SK-N-SH treated with all-trans-retinoic acid at 6 μM for 48 hours (cell line): ENCODE results near the gene MLXIP.

Experiments used
- CSDC2 ChIP-seq: fragments of 250-450 bp; sonication (Bioruptor Pico); IDR thresholded peaks from 2 replicates; pipeline ENCODE4 v1.5.0; 2020; ENCODE audit warnings: mild to moderate bottlenecking, moderate library complexity
- ESRRG ChIP-seq: fragments of 250-450 bp; sonication (Bioruptor Pico); IDR thresholded peaks from 2 replicates; pipeline ENCODE4 v1.6.1; 2021; ENCODE audit warnings: mild to moderate bottlenecking
- GLIS3 ChIP-seq: fragments of 250-450 bp; sonication (Bioruptor Pico); IDR thresholded peaks from 2 replicates; pipeline ENCODE4 v1.5.0; 2020; ENCODE audit warnings: mild to moderate bottlenecking, moderate library complexity
- RARB ChIP-seq: fragments of 250-450 bp; sonication (Bioruptor Pico); IDR thresholded peaks from 2 replicates; pipeline ENCODE4 v1.8.0; 2021; ENCODE audit warnings: mild to moderate bottlenecking, moderate library complexity
- SNAI2 ChIP-seq: fragments of 250-450 bp; sonication (Bioruptor Pico); IDR thresholded peaks from 2 replicates; pipeline ENCODE4 v1.5.0; 2020; ENCODE audit warnings: mild to moderate bottlenecking, moderate library complexity
- TCF4 ChIP-seq: fragments of 250-450 bp; sonication (Bioruptor Pico); IDR thresholded peaks from 2 replicates; pipeline ENCODE4 v1.8.0; 2021; ENCODE audit warnings: mild to moderate bottlenecking, moderate library complexity, borderline replicate concordance
- ZFP3 ChIP-seq: fragments of 250-450 bp; sonication (Bioruptor Pico); IDR thresholded peaks from 2 replicates; pipeline ENCODE4 v1.5.0; 2020; ENCODE audit warnings: mild to moderate bottlenecking, moderate library complexity
- ZNF565 ChIP-seq: fragments of 450-650 bp; formaldehyde crosslinking; conservative IDR thresholded peaks from 2 replicates; pipeline ENCODE4 v1.5.0; 2020; ENCODE audit warnings: low read depth, mild to moderate bottlenecking, moderate library complexity
- TF ChIP-seq, protein P1 (sequence below): fragments of 250-450 bp; sonication (Bioruptor Pico); IDR thresholded peaks from 2 replicates; pipeline ENCODE4 v1.8.0; 2020; ENCODE audit warnings: mild to moderate bottlenecking, moderate library complexity, borderline replicate concordance

DNA sequence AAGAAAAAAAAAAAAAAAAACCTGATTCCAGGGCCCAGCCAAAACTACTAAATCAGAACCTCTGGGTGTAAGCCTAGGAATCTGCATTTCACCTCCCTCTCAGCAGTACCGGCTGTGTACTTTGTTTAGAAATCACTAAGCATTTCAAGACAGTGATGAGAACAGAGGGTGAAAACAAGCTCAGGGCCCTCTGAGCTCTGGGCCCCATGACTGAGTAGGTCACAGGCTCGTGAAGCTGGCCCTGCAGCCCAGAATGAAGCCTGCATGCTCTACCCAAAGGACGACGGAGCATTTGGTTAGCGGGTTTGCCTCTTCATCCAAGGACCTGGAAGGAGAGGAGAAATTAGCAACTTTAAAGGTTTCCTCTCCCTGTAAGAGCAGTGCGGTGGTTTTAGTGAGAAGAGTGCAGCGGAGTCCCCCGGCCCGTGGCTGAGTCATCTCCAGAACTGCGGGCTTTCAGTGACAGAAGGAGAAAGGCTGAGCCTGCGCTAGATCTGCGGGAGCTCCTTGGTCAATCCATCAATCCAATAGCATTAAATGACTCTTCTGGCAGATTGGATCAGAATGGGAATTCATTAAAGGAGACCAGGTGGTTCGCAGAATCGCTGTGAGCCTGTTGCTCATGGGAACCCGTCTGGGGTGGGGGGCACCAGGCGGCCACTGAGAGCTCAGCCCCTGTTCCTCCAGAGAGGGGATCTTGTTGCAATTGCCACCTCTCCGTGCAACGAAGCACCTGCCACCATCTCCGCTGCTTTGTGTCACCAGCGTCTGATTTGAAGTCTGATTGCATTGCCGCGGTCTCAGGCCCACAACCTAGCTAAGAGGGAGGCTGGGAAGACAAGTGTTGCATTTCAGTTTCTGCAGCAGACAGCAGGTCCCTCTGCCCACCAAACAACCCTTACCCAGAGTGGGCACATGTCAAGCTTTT, 88.1 kb downstream of the MLXIP start:
- TF ChIP-seq, protein P1, sequence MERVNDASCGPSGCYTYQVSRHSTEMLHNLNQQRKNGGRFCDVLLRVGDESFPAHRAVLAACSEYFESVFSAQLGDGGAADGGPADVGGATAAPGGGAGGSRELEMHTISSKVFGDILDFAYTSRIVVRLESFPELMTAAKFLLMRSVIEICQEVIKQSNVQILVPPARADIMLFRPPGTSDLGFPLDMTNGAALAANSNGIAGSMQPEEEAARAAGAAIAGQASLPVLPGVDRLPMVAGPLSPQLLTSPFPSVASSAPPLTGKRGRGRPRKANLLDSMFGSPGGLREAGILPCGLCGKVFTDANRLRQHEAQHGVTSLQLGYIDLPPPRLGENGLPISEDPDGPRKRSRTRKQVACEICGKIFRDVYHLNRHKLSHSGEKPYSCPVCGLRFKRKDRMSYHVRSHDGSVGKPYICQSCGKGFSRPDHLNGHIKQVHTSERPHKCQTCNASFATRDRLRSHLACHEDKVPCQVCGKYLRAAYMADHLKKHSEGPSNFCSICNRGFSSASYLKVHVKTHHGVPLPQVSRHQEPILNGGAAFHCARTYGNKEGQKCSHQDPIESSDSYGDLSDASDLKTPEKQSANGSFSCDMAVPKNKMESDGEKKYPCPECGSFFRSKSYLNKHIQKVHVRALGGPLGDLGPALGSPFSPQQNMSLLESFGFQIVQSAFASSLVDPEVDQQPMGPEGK (CRISPR knock-in tag): no peak
- TF ChIP-seq GLIS3 (CRISPR knock-in tag) (no peak), SNAI2 (no peak), ZNF565 (CRISPR knock-in tag) (no peak), TCF4 (CRISPR knock-in tag) (no peak), RARB (CRISPR knock-in tag) (no peak), ESRRG (no peak), CSDC2 (CRISPR knock-in tag) (no peak), ZFP3 (CRISPR knock-in tag) (no peak)
